Prostate gland (tissue), 2 donors: Measurements from ENCODE around the gene CMSS1.

Source experiments
- POLR2A ChIP-seq: fragments of 450-650 bp; IDR thresholded peaks from one replicate; pipeline ENCODE4 v1.6.1; 2016; ENCODE audit warnings: antibody characterized with exemption, mild to moderate bottlenecking
- POLR2AphosphoS5 ChIP-seq: sonication (generic); formaldehyde crosslinking; IDR thresholded peaks from one replicate; pipeline ENCODE4 v1.6.1; 2017; ENCODE audit warnings: antibody characterized with exemption
- TF ChIP-seq, protein P1 (sequence below), 4 experiments: fragments of 200-600 bp in 2 of 4; fragments of 450-650 bp in 2 of 4; sonication (generic) in 2 of 4; IDR thresholded peaks; 1 replicate in 3 of 4; 2 replicates in 1 of 4; pipeline ENCODE4 v1.5.1; 2016 to 2019; ENCODE audit warnings: antibody characterized with exemption in 4 of 4, mild to moderate bottlenecking in 2 of 4, moderate library complexity in 2 of 4

GRCh38 chr3:99965681-99966408 lies 148.2 kb downstream of the CMSS1 start:
- TF ChIP-seq, protein P1, sequence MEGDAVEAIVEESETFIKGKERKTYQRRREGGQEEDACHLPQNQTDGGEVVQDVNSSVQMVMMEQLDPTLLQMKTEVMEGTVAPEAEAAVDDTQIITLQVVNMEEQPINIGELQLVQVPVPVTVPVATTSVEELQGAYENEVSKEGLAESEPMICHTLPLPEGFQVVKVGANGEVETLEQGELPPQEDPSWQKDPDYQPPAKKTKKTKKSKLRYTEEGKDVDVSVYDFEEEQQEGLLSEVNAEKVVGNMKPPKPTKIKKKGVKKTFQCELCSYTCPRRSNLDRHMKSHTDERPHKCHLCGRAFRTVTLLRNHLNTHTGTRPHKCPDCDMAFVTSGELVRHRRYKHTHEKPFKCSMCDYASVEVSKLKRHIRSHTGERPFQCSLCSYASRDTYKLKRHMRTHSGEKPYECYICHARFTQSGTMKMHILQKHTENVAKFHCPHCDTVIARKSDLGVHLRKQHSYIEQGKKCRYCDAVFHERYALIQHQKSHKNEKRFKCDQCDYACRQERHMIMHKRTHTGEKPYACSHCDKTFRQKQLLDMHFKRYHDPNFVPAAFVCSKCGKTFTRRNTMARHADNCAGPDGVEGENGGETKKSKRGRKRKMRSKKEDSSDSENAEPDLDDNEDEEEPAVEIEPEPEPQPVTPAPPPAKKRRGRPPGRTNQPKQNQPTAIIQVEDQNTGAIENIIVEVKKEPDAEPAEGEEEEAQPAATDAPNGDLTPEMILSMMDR (IDR thresholded peaks at IDR 0.05): no peak
- TF ChIP-seq POLR2A (no peak), POLR2AphosphoS5 (no peak)
